Stimulated activated CD8-positive, alpha-beta memory T cell treated with anti-CD3 and anti-CD28 coated beads, Interleukin-4, amount 100 ng/mL, for 4 hours (primary cell): ENCODE measurements around the gene SSTR5.

Experiments used
- DNase-seq, 2 donors: peaks; one replicate each; pipeline ENCODE4 v3.0.0-alpha.2; 2020; ENCODE audit warnings: low read depth in 2 of 2, low spot score in 1 of 2

Gene SSTR5

GRCh38 chr16:1121601-1122397 is 49.3 kb downstream of the SSTR5 start:
- DNase-seq = no peak

GRCh38 chr16:1122398-1122765 is 49.8 kb downstream of the SSTR5 start:
- no peak for DNase-seq

DNA sequence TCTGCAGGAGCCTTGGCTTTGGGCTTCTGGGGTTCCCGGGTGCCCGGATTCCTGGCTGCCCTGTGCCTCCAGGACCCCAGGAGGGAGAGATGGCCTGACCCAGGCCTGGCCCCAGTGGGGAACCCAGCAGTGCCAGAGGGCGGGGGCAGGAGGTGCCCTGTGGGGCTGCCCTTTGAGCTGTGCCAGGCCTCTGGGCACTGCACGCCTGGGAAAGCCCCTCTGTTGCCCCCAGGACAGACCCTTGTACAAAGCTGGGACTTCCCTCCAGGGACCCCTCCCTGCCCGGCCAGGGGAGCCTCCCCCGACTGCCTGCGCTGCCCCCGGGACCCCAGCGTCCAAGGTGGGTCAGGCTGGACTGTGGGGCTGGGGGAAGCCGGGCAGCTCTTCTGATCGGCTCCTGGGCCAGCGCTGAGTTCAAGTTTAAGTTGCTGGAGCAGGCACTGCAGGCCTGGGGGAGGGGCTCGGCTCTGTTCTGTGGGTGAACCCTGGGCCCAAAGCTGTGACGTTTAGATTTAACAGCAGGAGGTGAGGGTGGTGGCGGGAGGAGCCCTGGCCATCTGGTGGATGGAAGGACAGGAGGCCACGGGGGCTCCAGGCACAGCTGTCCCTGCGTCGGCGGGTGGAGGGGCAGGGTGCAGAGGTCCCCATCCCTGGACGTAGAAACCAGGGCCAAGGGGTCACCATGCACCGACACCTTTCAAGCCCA is 51.1 kb downstream of the SSTR5 start:
- DNase-seq = no peak

- DNase-seq = no peak
Measured at GRCh38 chr16:1124291-1124690, 51.7 kb downstream of the SSTR5 start.

DNA sequence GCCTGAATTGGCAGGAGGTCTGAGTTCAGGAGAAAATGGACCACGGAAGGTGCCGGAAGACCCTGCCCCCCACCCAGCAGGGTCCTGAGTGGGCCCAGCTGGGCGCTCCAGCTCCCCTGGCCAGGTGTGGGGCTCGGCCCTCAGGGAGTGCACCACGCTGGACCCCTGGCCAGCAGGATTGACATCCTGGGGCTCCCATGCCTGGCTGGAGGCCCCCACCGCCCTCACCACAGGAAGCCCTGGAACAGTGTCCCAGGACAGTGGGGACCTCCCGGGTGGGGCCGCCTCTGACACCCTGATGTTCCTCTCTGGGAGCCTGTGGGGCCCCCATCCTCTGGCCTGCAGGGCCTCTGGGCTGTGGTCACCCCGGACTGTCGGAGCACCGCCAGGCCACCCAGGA is 52.2 kb downstream of the SSTR5 start:
- no peak for DNase-seq

- no peak for DNase-seq
Measured at GRCh38 chr16:1125471-1125870, 52.9 kb downstream of the SSTR5 start.

DNA sequence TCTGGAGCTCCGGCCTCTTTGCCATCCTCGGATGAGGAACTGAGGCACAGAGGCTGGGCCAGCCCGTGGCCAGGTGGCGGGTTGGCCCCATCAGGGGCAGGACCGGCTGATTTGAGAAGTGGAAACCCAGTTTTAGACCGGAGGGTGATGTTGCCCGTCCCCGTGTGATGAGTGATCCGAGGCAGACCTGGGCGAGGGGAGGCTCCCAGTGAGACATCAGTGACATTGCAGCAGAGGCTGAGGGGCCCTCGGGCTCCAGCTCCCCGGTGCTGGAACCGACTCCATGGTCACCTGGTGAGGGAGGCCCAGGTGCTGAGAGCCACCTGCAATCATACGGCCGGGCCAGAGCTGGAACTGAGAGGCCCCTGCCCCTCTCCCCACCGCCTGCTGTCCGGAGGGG is 53.5 kb downstream of the SSTR5 start:
- no peak for DNase-seq

DNA sequence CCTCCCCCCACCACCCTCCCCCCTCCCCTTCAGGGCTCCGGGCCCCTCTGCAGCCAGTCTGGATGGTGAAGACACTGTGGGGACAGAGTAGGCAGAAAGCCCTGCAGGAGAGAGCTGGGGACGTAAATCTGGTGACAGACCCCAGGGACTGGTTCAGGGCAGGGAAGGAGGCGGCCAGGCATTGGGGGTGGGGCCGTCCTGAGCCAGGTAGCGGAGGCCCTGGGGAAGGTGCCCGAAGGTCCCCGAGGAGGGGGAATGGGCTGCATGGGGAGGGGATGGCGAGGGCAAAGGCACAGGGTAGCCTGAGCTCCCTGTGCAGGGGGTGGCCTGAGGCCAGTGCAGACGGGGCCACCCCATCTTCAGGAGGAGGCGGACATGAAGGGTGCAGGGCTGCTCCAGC is 54.0 kb downstream of the SSTR5 start:
- DNase-seq = no peak

DNA sequence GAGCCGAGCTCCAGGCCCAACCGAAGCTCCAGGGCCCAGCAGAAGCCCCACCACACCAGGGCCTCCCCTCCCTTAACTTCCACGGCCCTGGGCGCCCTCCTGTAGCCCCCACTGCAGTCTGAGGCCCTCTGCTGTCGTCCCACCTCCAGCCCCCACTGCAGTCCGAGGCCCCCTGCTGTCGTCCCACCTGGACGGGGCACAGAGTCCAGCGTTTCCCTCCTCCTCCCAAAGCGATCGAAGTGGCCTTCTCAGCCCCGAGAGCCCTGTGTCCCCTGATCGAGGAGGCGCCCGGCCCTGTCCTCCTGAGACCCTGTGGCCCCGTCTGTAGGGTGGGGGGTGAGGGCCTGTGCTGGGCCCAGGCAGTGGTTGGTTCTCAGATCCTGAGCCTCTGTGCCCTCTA is 54.6 kb downstream of the SSTR5 start:
- DNase-seq = no peak

DNA sequence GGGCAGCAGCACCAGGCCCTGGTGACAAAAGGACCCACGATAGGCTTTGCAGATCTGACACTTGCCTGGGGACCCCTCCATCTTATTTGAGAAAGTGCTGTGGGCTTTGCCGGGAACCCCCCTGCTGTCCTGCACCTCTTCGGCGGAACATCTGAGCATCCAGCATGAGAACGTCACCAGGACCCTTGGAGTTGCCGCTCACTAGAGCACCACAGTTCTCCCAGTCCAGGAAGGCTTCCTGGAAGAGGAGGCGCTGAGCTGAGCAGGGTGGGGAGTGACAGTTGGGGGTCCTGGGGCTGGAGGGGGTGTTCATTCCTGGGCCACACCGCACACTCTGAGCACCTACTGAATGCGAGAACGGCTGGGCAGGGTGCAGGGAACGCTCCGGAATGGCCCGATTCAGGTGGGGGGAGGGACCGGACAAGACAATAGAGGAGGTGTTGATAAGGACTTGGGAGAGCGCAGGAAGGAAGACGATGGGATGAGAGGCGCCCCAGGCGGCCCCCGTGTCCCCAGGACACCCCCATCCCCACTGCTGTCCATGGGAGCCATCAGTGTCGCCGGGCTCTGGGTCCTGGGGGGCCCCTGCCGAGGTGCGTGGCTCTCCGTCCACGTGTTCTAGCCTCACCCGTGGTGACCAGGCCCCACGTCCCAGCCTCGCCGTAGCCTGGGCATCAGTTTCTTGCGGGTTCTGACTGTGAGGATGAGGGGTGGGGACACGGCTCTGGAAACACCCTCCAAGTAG is 55.6 kb downstream of the SSTR5 start:
- no peak for DNase-seq

GRCh38 chr16:1129106-1129960 is 56.8 kb downstream of the SSTR5 start:
- no peak for DNase-seq

GRCh38 chr16:1130382-1130781 is 57.8 kb downstream of the SSTR5 start:
- DNase-seq = no peak
